ENCODE data around the gene PIGU.
"Not testable (repeated sequence)": the region's sequence is repeated elsewhere in the genome, so short reads cannot be mapped to it uniquely, and the experiment has no call there.

Gene PIGU

GRCh38 chr20:34532756-34533155, 144.1 kb downstream of the PIGU start:
- DNase-seq (ENCODE audit: low read depth), result no peak

GRCh38 chr20:34532320-34532719, 144.6 kb downstream of the PIGU start:
- DNase-seq (ENCODE audit: low read depth), result no peak

- DNase-seq (ENCODE audit: low read depth), result no peak
Measured at GRCh38 chr20:34531608-34532265, 145.2 kb downstream of the PIGU start.

GRCh38 chr20:34530342-34530741, 146.6 kb downstream of the PIGU start:
- DNase-seq (ENCODE audit: low read depth), result no peak

- DNase-seq (ENCODE audit: low read depth), result no peak
Measured at GRCh38 chr20:34529742-34530141, 147.2 kb downstream of the PIGU start.

- no peak for DNase-seq (ENCODE audit: low read depth)
Measured at GRCh38 chr20:34528921-34529297, 148.0 kb downstream of the PIGU start.

- no peak for DNase-seq (ENCODE audit: low read depth)
Measured at GRCh38 chr20:34527016-34527415, 149.9 kb downstream of the PIGU start.

GRCh38 chr20:34526466-34526865, 150.4 kb downstream of the PIGU start:
- no peak for DNase-seq (ENCODE audit: low read depth)

GRCh38 chr20:34525709-34526416, 151.0 kb downstream of the PIGU start:
- no peak for DNase-seq (ENCODE audit: low read depth)

GRCh38 chr20:34525342-34525708, 151.6 kb downstream of the PIGU start:
- no peak for DNase-seq (ENCODE audit: low read depth)

GRCh38 chr20:34524426-34524825, 152.5 kb downstream of the PIGU start:
- DNase-seq (ENCODE audit: low read depth), result no peak

GRCh38 chr20:34522969-34523871, 153.7 kb downstream of the PIGU start:
- DNase-seq (ENCODE audit: low read depth), result peak; percentile 21

- not testable (repeated sequence) for DNase-seq (ENCODE audit: low read depth)
Measured at GRCh38 chr20:34519841-34520240, 157.1 kb downstream of the PIGU start.

- DNase-seq (ENCODE audit: low read depth), result not testable (repeated sequence)
Measured at GRCh38 chr20:34518863-34519262, 158.0 kb downstream of the PIGU start.

- DNase-seq (ENCODE audit: low read depth), result no peak
Measured at GRCh38 chr20:34517114-34517505, 159.8 kb downstream of the PIGU start.

GRCh38 chr20:34516247-34517113, 160.4 kb downstream of the PIGU start, which contains the start of gene DYNLRB1:
Gene DYNLRB1, plus strand, starts transcription at chr20:34516422. Its CDS starts 37 bp downstream, at chr20:34516459.
- DNase-seq (ENCODE audit: low read depth), result peak; percentile 88

- peak; percentile 58 for DNase-seq (ENCODE audit: low read depth)
Measured at GRCh38 chr20:34515484-34516246, 161.2 kb downstream of the PIGU start.

- DNase-seq (ENCODE audit: low read depth), result no peak
Measured at GRCh38 chr20:34514897-34515483, 161.9 kb downstream of the PIGU start.

GRCh38 chr20:34514034-34514433, 162.9 kb downstream of the PIGU start:
- DNase-seq (ENCODE audit: low read depth), result not testable (repeated sequence)

GRCh38 chr20:34512955-34513419, 163.9 kb downstream of the PIGU start:
- no peak for DNase-seq (ENCODE audit: low read depth)

Measured in activated T-helper 9 cell treated with anti-CD3 and anti-CD28 coated beads, Interleukin-2, amount 50 U/mL, for 16 hours (primary cell).